ENCODE results near the gene UTP3. TPM values are rescaled to one million over a fixed set of nuclear protein-coding genes. Genes with fewer than 3 reads are reported as not detected.

UTP3 gene
- total RNA-seq, 6 experiments from 2014 or later, result 10.2 to 22.3 (median 14.0) TPM

DNA sequence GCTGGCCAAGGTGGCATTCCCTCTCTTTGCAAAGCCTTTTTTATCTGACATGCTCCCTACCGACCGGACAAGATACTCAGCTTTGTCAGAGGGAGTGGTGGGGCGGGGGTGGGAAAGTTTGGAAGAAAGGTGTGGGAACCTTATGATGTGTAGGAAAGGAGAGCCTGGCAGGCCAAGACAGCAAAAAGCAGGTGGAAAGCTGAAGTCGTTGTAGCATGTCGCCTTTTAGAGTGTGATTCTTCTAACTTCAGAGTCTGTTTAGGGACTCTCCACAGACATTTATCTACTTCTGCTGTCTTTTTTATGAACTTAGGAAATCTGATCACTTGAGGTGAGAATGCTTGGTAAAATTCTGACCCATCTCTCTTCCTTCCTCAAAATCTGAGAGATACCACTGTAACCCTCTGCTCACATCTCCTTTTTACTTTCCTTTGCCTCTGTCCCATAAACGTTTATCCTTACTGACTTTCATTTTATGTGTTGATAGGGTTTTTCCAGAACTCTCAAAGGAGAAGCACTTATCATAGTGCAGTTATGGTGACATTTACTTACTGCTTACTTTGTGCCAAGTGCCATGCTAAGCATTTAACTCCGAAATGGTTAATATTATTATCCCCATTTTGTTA lies 25.2 kb downstream of the UTP3 start:
- WGBS (ENCODE audit: insufficient coverage, low coverage, low lambda C conversion rate, missing lambda C conversion rate), result 20% methylated on average over 6 of the region's 7 CpGs
- Histone ChIP-seq H3K4me3 (peak overlapping the region in 1 of 3 donors; percentile 3), H3K9me3 (no peaks in the 10 kb centered on the region), H3K27me3 (no peaks in the 10 kb centered on the region), H3K4me1 (peaks cover 2 to 50% (median 16%) of the 10 kb centered on the region in 4 donors), H3K27ac (peak overlapping the region; percentile 44 to 62 (median 54)), H3K36me3 (no peaks in the 10 kb centered on the region)
- TF ChIP-seq CTCF (IDR thresholded peaks at IDR 0.05) (no peak), POLR2A (IDR thresholded peaks at IDR 0.05) (no peak)
- no peak for DNase-seq
- intact Hi-C loops (cut with DNase I), result no loop called here
- ATAC-seq, result peak; percentile 9 to 33 (median 20)

- Histone ChIP-seq H3K36me3 (no peaks in the 10 kb centered on the region), H3K27ac (peak overlapping the region; percentile 44 to 62 (median 54)), H3K9me3 (no peaks in the 10 kb centered on the region), H3K4me1 (peaks cover 2 to 48% (median 14%) of the 10 kb centered on the region in 4 donors), H3K27me3 (no peaks in the 10 kb centered on the region), H3K4me3 (peak overlapping the region in 1 of 3 donors; percentile 3)
- TF ChIP-seq CTCF (IDR thresholded peaks at IDR 0.05) (peak in 1 of 4 donors; percentile 7), POLR2A (IDR thresholded peaks at IDR 0.05) (no peak)
- intact Hi-C loops (cut with DNase I), result no loop called here
- DNase-seq (peak; percentile 29 to 80 (median 61)), ATAC-seq (peak; percentile 88 to 98 (median 92))
- WGBS (ENCODE audit: insufficient coverage, low coverage, low lambda C conversion rate, missing lambda C conversion rate), result 53% methylated on average over 5 of the region's 5 CpGs
Observed at GRCh38 chr4:70714079-70714887, 26.0 kb downstream of the UTP3 start.

GRCh38 chr4:70715097-70715496 lies 26.8 kb downstream of the UTP3 start:
- ATAC-seq, result peak in 1 of 4 donors; percentile 32
- no peaks in the 10 kb centered on the region for H3K9me3 ChIP-seq
- intact Hi-C loops (cut with DNase I), result no loop called here
- 43% methylated on average over 3 of the region's 6 CpGs for WGBS (ENCODE audit: insufficient coverage, low coverage, low lambda C conversion rate, missing lambda C conversion rate)
- peaks cover 2 to 45% (median 10%) of the 10 kb centered on the region in 4 donors for H3K4me1 ChIP-seq
- no peak for TF ChIP-seq POLR2A (IDR thresholded peaks at IDR 0.05)
- no peak for TF ChIP-seq CTCF (IDR thresholded peaks at IDR 0.05)
- H3K4me3 ChIP-seq, result no peak overlapping the region
- DNase-seq, result peak in 1 of 3 donors; percentile 37
- H3K36me3 ChIP-seq, result no peaks in the 10 kb centered on the region
- peak overlapping the region in 1 of 3 donors; percentile 62 for H3K27ac ChIP-seq
- H3K27me3 ChIP-seq, result no peaks in the 10 kb centered on the region

- no peaks in the 10 kb centered on the region for H3K36me3 ChIP-seq
- H3K4me3 ChIP-seq, result no peak overlapping the region
- H3K27ac ChIP-seq, result no peak overlapping the region
- intact Hi-C loops (cut with DNase I), result no loop called here
- no peaks in the 10 kb centered on the region for H3K27me3 ChIP-seq
- no peak for DNase-seq
- 86% methylated on average over 13 of the region's 13 CpGs for WGBS (ENCODE audit: insufficient coverage, low coverage, low lambda C conversion rate, missing lambda C conversion rate)
- H3K9me3 ChIP-seq, result no peaks in the 10 kb centered on the region
- TF ChIP-seq POLR2A (IDR thresholded peaks at IDR 0.05) (no peak), CTCF (IDR thresholded peaks at IDR 0.05) (no peak)
- H3K4me1 ChIP-seq, result peaks cover 0 to 14% (median under 1%) of the 10 kb centered on the region in 4 donors
- peak in 1 of 4 donors; percentile 23 for ATAC-seq
Observed at GRCh38 chr4:70718811-70719604, 30.7 kb downstream of the UTP3 start.
